DMS 273 (cell line): ENCODE results near the gene INHBE.
"Not testable (repeated sequence)": the region's sequence is repeated elsewhere in the genome, so short reads cannot be mapped to it uniquely, and the experiment has no call there.

Experiments
- DNase-seq: peaks from one replicate; lab custom pipeline; 2025; ENCODE audit not compliant: unreplicated experiment; lab: John Stamatoyannopoulos, UW

Gene INHBE

DNA sequence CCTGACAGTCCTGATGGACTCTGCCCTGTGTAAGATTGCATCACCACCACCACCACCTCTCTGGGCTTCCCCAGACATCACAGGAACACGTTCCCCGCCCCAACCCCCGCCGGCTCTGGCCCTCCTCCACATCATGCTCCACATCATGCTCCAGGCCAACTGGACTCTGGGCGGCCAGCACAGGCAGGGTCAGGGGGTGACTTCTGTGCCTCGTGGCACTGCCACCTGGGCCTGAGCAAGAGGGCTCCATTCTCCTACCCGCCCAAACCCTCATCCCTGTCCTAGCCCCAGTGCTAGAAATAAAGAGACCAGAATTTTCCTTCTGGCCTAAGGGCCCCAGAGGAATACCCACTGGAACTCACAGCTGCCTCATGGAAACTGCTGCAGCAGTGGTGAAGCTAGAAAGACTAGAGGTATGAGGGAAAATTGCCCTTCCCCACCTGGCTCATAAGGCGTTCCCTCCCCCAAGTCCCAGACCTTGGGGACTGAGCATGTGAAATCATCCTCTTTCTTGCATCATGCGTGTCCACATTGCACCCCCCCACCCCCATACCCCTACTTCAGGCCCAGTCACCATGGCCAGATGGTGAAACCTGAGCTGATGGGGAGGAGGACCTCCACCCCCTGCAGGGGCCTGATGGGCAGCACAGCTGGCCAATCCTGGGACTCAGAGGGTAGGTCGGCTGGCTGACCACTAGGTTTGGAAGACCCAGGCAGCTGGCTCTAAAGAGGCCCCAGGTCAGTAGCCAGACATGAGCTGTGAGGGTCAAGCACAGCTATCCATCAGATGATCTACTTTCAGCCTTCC lies at the start of gene INHBE:
INHBE (plus strand) TSS at position 742 of the 808 bp plus-strand sequence. CDS start 230 bp downstream, outside the sequence.
- peak; percentile 97 for DNase-seq

GRCh38 chr12:57410534-57410933 lies 44.6 kb upstream of the INHBE start:
- no peak for DNase-seq

DNA sequence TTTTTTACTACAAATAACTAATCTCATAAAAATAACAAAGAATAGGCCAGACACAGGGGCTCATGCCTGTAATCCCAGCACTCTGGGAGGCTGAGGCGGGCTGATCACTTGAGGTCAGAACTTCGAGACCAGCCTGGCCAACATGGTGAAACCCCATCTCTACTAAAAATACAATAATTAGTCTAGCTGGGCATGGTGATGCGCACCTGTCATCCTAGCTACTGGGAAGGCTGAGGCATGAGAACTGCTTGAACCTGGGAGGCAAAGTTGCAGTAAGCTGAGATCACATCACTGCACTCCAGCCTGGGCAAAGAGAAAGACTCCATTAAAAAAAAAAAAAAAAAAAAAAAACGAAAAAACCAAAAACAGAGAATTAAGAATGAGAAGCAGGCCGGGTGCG lies 40.9 kb upstream of the INHBE start:
- not testable (repeated sequence) for DNase-seq

DNA sequence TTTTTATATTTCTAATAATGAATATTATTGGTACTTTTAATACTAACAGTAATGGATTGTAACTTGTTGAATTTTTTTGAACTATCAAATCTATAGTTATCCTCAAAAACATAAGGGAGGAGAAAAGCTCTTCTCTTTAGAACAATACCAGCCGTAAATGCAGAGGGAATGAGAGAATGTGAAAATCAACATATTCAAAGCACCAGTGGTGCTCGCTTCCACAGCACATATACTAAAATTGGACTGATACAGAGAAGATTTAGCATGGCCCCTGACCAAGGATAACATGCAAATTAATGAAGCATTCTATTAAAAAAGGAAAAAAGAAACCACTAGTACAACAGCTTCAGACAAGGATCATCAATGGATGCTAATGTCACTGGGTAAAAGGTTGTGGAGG lies 40.0 kb upstream of the INHBE start:
- DNase-seq: no peak

DNA sequence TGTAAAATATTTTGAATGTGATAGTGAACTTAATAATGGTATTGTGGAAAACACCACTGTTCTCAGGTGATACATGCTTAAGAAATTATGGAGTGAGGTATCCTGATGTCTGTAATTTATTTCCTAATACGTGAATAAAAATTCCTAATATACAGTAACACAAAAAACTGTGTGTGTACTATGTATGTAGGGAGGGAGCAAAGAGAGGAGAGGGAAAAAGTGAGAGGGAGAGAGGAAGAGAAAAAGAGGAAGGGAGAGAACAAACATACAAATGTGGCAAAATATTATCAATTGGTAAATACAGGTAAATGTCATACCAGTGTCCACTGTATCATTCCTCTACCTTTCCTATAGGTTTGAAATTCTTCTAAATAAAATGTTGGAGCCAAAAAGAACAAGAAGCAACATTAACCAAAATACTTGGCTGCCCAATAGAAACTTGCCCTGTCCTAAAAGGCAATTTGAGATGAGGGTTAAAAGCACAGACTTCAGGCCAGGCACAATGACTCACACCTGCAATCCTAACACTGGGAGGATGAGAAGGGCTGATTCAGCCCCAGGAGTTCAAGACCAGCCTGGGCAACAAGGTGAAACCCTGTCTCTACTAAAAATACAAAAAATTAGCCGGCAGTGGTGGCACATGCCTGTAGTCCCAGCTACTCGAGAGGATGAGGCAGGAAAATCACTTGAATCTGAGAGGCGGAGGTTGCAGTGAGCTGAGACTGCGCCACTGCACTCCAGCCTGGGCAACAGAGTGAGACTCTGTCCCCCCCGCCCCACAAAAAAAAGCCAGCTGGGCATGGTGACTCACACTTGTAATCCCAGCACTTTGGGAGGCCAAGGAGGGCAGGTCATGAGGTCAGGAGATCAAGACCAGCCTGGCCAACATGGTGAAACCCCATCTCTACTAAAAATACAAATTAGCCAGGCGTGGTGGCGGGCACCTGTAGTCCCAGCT lies 38.8 kb upstream of the INHBE start:
- no peak for DNase-seq

DNA sequence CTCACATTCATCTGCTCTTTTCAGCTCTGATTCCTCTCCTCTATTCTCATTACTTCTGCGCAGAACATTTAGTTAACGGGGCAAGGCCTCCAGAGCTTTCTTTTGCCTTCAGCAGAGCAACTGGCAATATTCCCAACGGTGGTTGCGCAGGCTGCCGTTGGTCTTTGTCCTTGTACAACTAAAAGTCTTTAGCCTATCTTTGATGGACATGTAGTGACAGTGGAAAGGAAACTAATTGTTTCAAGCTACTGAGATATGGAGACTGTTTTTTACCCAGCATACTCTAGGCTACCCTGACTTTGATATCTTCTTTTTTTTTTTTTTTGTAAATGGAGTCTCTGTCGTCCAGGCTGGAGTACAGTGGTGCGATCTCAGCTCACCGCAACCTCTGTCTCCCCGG lies 36.9 kb upstream of the INHBE start:
- DNase-seq: no peak

GRCh38 chr12:57419495-57419894 lies 35.6 kb upstream of the INHBE start:
- no peak for DNase-seq

- DNase-seq: no peak
These were observed 34.6 kb upstream of the INHBE start for GRCh38 chr12:57420482-57420881.

GRCh38 chr12:57426948-57427347 lies 28.2 kb upstream of the INHBE start:
- not testable (repeated sequence) for DNase-seq

DNA sequence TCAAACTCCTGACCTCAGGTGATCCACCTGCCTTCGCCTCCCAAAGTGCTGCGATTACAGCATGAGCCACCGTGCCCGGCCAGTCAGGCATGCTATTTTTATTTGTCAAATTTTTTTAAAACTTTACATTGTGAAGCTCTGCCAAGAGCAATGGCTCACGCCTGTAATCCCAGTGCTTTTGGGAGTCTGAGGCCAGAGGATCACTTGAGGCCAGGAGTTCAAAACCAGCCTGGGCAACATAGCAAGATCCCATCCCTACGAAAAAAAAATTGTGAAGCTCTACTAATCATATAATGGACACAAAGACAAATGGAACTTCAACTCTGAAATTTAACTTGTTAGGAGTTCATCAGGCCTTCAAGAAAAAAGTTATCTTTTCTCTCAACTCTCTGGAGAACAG lies 26.1 kb upstream of the INHBE start:
- no peak for DNase-seq

DNA sequence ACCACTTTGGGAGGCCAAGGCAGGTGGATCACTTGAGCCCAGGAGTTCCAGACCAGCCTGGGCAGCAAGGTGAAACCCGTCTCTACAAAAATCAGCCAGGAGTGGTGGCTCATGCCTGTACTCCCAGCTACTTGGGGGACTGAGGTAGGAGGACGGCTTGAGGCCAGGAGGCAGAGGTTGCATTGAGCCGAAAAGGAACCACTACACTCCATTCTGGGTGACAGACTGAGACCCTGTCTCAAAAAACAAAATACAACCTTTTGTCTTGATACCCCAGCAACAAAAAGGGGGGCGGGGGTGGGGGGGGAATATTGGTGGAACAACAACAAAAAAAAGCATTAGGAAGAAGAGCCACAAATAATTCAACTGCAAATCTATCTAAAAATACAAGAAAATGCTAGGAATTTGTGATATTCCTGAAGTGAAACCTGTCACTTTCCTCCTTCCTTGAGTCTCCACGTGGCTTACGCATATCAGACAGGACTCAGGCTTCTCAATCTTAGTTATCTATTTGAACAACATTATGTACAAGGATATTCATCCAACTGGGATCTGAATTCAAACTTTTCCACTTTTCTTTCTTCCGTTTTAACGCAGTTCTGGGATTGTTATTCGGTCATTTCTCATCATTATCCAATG lies 25.5 kb upstream of the INHBE start:
- DNase-seq: peak; percentile 28

- DNase-seq: peak; percentile 87
These were observed 24.8 kb upstream of the INHBE start for GRCh38 chr12:57430112-57430930.

DNA sequence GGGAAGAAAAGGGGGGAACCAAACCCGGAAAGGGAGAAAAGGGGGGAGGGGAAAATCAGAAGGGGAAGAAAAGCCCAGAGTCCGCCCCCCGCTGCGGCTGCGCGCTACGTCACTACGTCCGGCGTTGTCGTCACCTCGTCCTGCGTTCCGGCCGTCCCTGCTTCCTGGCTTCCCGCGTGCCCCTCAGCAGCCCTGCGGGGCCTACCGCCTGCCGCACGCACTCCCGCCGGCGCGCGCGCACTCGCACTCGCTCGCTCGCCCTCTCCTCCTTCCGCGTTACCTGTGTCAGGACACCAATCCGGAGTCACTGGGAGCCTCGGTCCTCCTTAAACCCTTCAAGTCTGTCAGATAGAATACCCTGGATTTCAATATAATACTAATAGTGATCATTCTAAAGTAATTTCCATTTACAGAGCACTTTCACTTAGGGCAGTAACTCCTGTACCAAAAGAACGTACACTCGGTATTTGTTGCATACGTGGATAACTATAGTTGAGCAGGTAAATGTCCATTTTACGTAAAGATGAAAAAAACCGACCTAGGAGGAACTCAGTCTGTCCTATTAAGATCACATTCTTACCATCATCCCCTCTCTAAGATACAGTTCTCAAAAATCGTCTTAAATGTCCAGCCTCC lies 24.1 kb upstream of the INHBE start, which contains the start of gene R3HDM2:
R3HDM2 (minus strand) TSS at position 113 of the 636 bp plus-strand sequence. CDS start 120,615 bp downstream, outside the sequence.
- DNase-seq: peak; percentile 95

DNA sequence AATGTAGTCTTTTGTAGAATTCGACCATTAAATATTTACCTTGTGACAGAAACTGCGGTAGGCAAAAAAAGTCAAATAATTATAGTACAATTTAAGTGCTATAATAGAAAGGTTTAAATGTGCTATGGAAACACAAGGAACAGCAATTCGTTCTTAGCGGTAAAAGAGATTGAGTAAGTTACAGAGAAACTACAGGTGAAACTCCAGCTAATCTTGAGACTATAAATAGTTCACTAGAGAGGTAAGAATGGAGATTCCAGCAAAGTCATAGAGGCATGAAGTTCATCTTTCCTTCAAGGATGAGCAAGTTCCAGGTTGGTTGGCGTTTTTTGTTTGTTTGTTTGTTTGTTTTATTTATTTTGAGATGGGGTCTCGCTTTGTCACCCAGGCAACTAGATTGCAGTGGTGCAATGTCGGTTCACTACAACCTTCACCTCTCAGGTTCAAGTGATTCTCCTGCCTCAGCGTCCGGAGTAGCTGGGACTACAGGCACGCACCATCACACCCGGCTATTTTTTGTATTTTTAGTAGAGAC lies 23.4 kb upstream of the INHBE start:
- no peak for DNase-seq

GRCh38 chr12:57433370-57433769 lies 21.7 kb upstream of the INHBE start:
- DNase-seq: no peak

- DNase-seq: no peak
These were observed 20.4 kb upstream of the INHBE start, which contains the start of gene INHBC for GRCh38 chr12:57434517-57435223. Gene INHBC (plus strand): TSS chr12:57434784. CDS start chr12:57434887, 103 bp downstream.

DNA sequence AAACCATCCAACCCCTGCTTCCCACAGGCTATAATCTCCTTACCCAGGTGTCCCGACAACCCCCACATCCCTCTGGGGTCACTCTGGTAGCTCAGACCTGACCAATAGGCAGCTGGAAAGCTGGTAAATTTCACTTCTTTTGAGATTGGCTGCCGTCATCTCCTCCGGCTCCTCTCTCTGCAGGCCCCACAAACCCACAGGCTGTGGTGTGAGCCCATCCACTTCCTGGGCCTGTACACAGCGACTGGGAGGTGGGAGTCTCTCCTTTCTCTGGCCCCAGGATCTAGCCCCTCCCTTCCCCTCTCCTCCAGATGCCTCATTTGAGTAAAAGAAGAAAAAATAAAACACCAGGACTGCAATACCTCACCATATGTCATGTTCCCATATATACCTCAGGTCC lies 19.8 kb upstream of the INHBE start:
- DNase-seq: peak; percentile 53

DNA sequence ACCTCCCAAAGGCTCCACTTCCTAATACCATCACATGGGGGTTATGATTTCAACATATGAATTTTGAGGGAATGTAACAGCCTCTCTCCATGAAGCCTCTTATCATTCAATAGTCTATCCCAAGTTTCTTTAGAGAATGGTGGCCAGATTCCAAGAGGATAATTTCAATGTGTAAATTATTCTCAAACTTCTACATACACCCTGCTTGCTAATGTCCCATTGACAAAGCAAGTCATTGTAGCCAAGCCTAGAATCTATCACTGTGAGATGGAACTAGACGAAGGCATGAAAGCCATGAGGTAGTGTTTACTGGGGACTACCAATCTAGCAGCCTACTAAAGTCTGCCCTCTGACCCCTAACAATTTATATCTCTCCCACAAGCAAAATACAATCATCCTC lies 16.7 kb upstream of the INHBE start:
- DNase-seq: no peak

- no peak for DNase-seq
These were observed 15.3 kb upstream of the INHBE start for GRCh38 chr12:57439762-57440266.
